Activated CD8-positive, alpha-beta memory T cell treated with anti-CD3 and anti-CD28 coated beads for 24 hours (primary cell): ENCODE results near the gene OR2T3.
"Not testable (repeated sequence)": the region's sequence is repeated elsewhere in the genome, so short reads cannot be mapped to it uniquely, and the experiment has no call there.

Experiments used
- DNase-seq: peaks from one replicate; pipeline ENCODE4 v3.0.0-alpha.2; 2020

Gene OR2T3

GRCh38 chr1:248472111-248472510 is 1.0 kb upstream of the OR2T3 start:
- not testable (repeated sequence) for DNase-seq

GRCh38 chr1:248475660-248476059 is 2.5 kb downstream of the OR2T3 start:
- not testable (repeated sequence) for DNase-seq

- DNase-seq = not testable (repeated sequence)
Measured at GRCh38 chr1:248481686-248482579, 8.8 kb downstream of the OR2T3 start.

GRCh38 chr1:248488289-248488688 is 15.1 kb downstream of the OR2T3 start, which contains the start of gene OR2T5:
OR2T5 (plus strand) TSS chr1:248488589; CDS start chr1:248488589, 0 bp downstream.
- not testable (repeated sequence) for DNase-seq

- DNase-seq = not testable (repeated sequence)
Measured at GRCh38 chr1:248496661-248497060, 23.5 kb downstream of the OR2T3 start.

GRCh38 chr1:248500305-248501035 is 27.3 kb downstream of the OR2T3 start:
- DNase-seq = not testable (repeated sequence)

- not testable (repeated sequence) for DNase-seq
Measured at GRCh38 chr1:248507773-248508172, 34.6 kb downstream of the OR2T3 start, which contains the start of gene OR2G6. OR2G6 (plus strand) TSS chr1:248508073; CDS start chr1:248521647, 13,574 bp downstream.

- not testable (repeated sequence) for DNase-seq
Measured at GRCh38 chr1:248510217-248510616, 37.1 kb downstream of the OR2T3 start.

- no peak for DNase-seq
Measured at GRCh38 chr1:248521856-248522255, 48.7 kb downstream of the OR2T3 start.
